Activated B cell treated with CpG ODN at 0.5 μM for 24 hours (primary cell): ENCODE data around the gene ZSWIM4. TPM values are rescaled to one million over a fixed set of nuclear protein-coding genes. Genes with fewer than 3 reads are reported as not detected.
"Not testable (repeated sequence)": the region's sequence is repeated elsewhere in the genome, so short reads cannot be mapped to it uniquely, and the experiment has no call there.

Source experiments
- ATAC-seq: fragments of 200-7000 bp; cut with Tn5 transposase; one replicate; pipeline ENCODE4 v1.10.0; 2021; ENCODE audit warnings: low read depth, mild to moderate bottlenecking, moderate library complexity
- CTCF ChIA-PET: fragments of 350-600 bp; sonication (Branson Sonifier 250); formaldehyde crosslinking; loops from one replicate; lab custom pipeline; 2021; ENCODE audit warnings: antibody characterized with exemption; lab: Charles Lee
- POLR2A ChIA-PET: fragments of 350-600 bp; sonication (Branson Sonifier 250); formaldehyde crosslinking; loops from one replicate; lab custom pipeline; 2021; ENCODE audit warnings: antibody characterized with exemption; lab: Charles Lee
- DNase-seq: peaks from one replicate; pipeline ENCODE4 v3.0.0; 2022
- H3K27ac Mint-ChIP-seq: one replicate; pipeline ENCODE4 v1.8.0; 2020; ENCODE audit warnings: mixed read lengths
- H3K27me3 Mint-ChIP-seq: one replicate; pipeline ENCODE4 v1.8.0; 2021; ENCODE audit warnings: mixed read lengths
- H3K36me3 Mint-ChIP-seq: one replicate; pipeline ENCODE4 v1.8.0; 2021; ENCODE audit warnings: low read depth, mixed read lengths
- H3K4me1 Mint-ChIP-seq: one replicate; pipeline ENCODE4 v1.8.0; 2021; ENCODE audit warnings: mixed read lengths
- H3K4me3 Mint-ChIP-seq: one replicate; pipeline ENCODE4 v1.8.0; 2020; ENCODE audit warnings: mild to moderate bottlenecking, mixed read lengths
- H3K9me3 Mint-ChIP-seq: one replicate; pipeline ENCODE4 v1.8.0; 2020; ENCODE audit warnings: mixed read lengths
- intact Hi-C: fragments of 100-400 bp; cut with micrococcal nuclease; formaldehyde crosslinking; loops from one replicate; pipeline ENCODE4 v1.15.1; 2024
- total RNA-seq: library from RNA; stranded (reverse); gene quantifications from 2 replicates; pipeline ENCODE4 v1.2.3, GENCODE V29; 2022
- TF ChIP-seq, protein P1 (sequence below): fragments of 200-600 bp; IDR thresholded peaks from one replicate; pipeline ENCODE4 v1.8.0; 2022; ENCODE audit warnings: antibody characterized with exemption, mild to moderate bottlenecking

ZSWIM4 gene
- total RNA-seq, result 8.5 and 11.2 TPM in 2 replicates

DNA sequence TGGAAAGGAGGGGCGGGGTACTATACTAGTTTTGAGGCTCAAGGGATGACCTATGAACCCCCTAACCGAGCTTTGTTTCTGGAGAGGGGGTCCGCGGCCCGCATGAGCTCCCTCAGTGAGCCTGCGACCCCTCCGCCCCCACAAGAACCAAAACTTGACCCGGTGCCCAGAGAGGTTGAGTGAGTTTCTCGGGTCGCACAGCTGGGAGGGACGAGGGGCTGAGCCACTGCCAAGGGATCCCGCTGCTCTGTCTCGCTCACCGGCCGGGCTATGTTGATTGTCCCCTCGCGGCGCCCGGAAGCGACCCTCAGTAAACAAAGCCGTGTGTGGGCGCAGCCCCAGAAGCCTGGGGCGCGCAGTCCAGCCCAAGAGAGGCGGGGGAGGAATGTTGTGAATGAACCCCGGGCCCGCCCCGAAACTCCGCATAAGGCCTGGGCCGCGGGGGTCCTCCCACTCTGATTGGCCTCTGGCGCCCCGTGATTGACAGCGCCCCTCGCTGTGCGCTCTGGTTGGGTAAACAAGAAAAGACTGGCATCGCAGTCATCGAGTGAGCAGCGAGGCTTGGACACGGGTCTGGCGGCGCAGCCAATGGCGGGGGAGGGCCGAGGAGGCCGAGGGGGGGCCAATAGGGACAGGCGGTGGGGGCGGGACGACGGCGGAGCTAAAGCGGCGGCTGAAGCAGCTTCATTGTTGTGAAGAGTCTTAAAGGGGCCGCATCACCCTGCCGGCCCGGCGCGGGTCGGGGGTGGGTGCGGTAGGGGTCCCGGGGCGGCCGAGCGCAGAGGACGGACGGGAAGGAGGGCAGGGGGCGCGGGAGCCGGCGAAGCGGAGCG is at the start of gene ZSWIM4:
Gene ZSWIM4, plus strand, starts transcription at position 687 of the 833 bp plus-strand sequence. CDS start 206 bp downstream, outside the sequence.
- DNase-seq (peak; percentile 86), ATAC-seq (peak; percentile 95)
- Mint-ChIP-seq H3K9me3 (no peaks in the 10 kb centered on the region), H3K4me1 (peaks cover 32% of the 10 kb centered on the region), H3K36me3 (no peaks in the 10 kb centered on the region), H3K4me3 (peak within 1 kb of the TSS; percentile 98), H3K27ac (peak within 1 kb of the TSS; percentile 91), H3K27me3 (no peaks in the 10 kb centered on the region)
- CTCF ChIA-PET, result interaction anchor here (1.1 to 1.7 kb wide), 2 partner anchors 47 to 67 kb away, joined by 4 to 11 read pairs; no protein-coding TSS in a partner anchor
- intact Hi-C loops, result loop anchor here (1.0 to 10.0 kb wide), 7 partner anchors 21 to 342 kb away; partner anchors contain the start of genes ASF1B, C19orf53, MRI1 and PRKACA
- TF ChIP-seq, protein P1, sequence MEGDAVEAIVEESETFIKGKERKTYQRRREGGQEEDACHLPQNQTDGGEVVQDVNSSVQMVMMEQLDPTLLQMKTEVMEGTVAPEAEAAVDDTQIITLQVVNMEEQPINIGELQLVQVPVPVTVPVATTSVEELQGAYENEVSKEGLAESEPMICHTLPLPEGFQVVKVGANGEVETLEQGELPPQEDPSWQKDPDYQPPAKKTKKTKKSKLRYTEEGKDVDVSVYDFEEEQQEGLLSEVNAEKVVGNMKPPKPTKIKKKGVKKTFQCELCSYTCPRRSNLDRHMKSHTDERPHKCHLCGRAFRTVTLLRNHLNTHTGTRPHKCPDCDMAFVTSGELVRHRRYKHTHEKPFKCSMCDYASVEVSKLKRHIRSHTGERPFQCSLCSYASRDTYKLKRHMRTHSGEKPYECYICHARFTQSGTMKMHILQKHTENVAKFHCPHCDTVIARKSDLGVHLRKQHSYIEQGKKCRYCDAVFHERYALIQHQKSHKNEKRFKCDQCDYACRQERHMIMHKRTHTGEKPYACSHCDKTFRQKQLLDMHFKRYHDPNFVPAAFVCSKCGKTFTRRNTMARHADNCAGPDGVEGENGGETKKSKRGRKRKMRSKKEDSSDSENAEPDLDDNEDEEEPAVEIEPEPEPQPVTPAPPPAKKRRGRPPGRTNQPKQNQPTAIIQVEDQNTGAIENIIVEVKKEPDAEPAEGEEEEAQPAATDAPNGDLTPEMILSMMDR, result no peak
- POLR2A ChIA-PET, result interaction anchor here (0.6 to 2.5 kb wide), 23 partner anchors 9 to 1239 kb away, joined by 3 to 29 read pairs (median 4); partner anchors contain the start of genes C19orf53, DNAJB1 and IL27RA

DNA sequence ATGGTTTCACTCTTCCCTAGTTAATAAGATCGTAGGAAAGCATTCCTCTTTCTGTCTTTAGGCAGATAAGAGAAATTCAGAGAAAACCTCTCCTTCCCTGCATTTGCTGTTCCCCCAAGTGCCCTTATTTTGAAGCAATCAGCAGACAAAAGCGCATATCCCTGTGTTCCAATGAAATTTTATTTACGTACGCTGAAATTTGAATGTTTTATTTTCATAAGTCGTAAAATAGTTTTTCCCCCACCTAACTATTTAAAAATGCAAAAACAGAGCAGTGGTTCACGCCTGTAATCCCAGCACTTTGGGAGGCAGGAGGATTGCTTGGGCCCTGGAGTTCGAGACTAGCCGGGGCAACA is 48.2 kb upstream of the ZSWIM4 start:
- H3K4me3 Mint-ChIP-seq, result peak overlapping the region; percentile 87
- H3K27ac Mint-ChIP-seq, result peak overlapping the region; percentile 65
- DNase-seq, result no peak
- ChIA-PET POLR2A (interaction anchor here (0.6 to 2.8 kb wide), 17 partner anchors 9 to 681 kb away, joined by 3 to 34 read pairs (median 9); partner anchors contain the start of genes ASF1B, C19orf53, MRI1 and ZSWIM4), CTCF (interaction anchor here (0.6 to 1.3 kb wide), 3 partner anchors 16 to 782 kb away, joined by 3 to 5 read pairs (median 5); no protein-coding TSS in a partner anchor)
- H3K36me3 Mint-ChIP-seq, result peaks cover 10% of the 10 kb centered on the region
- peaks cover 27% of the 10 kb centered on the region for H3K4me1 Mint-ChIP-seq
- TF ChIP-seq, protein P1, result no peak
- H3K9me3 Mint-ChIP-seq, result no peaks in the 10 kb centered on the region
- no peaks in the 10 kb centered on the region for H3K27me3 Mint-ChIP-seq
- ATAC-seq, result no peak
- intact Hi-C loops, result loop anchor here (1.0 to 5.0 kb wide), 3 partner anchors 16 to 345 kb away; partner anchors contain the start of genes C19orf53 and SAMD1

- ChIA-PET POLR2A (interaction anchor here (0.9 to 2.8 kb wide), 20 partner anchors 9 to 389 kb away, joined by 3 to 34 read pairs (median 6); partner anchors contain the start of genes ASF1B, C19orf53, MRI1 and ZSWIM4), CTCF (interaction anchor here (1.0 to 1.8 kb wide), 5 partner anchors 17 to 542 kb away, joined by 3 to 6 read pairs (median 5); no protein-coding TSS in a partner anchor)
- TF ChIP-seq, protein P1, result no peak
- Mint-ChIP-seq H3K36me3 (peaks cover 17% of the 10 kb centered on the region), H3K27ac (peak overlapping the region; percentile 85), H3K27me3 (no peaks in the 10 kb centered on the region), H3K9me3 (no peaks in the 10 kb centered on the region), H3K4me3 (peak overlapping the region; percentile 87), H3K4me1 (peaks cover 27% of the 10 kb centered on the region)
- intact Hi-C loops, result loop anchor here (5.0 kb wide), 1 partner anchor 344 kb away; the partner anchor contains the start of gene SAMD1
- no peak for ATAC-seq
- no peak for DNase-seq
These were observed 46.9 kb upstream of the ZSWIM4 start for GRCh38 chr19:13748169-13748828.

GRCh38 chr19:13751436-13751835 is 43.8 kb upstream of the ZSWIM4 start:
- Mint-ChIP-seq H3K27ac (no peak overlapping the region), H3K36me3 (peaks cover 36% of the 10 kb centered on the region), H3K4me3 (no peak overlapping the region), H3K9me3 (no peaks in the 10 kb centered on the region), H3K4me1 (peaks cover 27% of the 10 kb centered on the region), H3K27me3 (no peaks in the 10 kb centered on the region)
- TF ChIP-seq, protein P1, result no peak
- DNase-seq (no peak), ATAC-seq (no peak)
- intact Hi-C loops, result no loop called here
- ChIA-PET POLR2A (interaction anchor here (0.7 kb wide), 1 partner anchor 23 kb away, joined by 6 read pairs; no protein-coding TSS in a partner anchor), CTCF (interaction anchor here (0.8 kb wide), 1 partner anchor 11 kb away, joined by 3 read pairs; no protein-coding TSS in a partner anchor)

DNA sequence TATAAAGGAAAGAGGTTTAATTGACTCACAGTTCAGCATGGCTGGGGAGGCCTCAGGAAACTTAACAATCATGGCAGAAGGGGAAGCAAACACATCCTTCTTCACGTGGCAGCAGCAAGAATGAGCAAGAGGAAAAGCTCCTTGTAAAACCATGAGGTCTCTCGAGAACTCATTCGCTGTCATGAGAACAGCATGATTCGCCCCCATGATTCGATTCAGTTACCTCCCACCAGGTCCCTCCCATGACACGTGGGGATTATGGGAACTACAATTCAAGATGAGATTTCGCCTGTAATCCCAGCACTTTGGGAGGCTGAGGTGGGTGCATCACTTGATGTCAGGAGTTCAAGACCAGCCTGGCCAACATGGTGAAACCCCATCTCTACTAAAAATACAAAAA is 41.6 kb upstream of the ZSWIM4 start:
- H3K27me3 Mint-ChIP-seq, intact Hi-C loops, H3K27ac Mint-ChIP-seq, CTCF ChIA-PET, ATAC-seq, H3K4me3 Mint-ChIP-seq, H3K9me3 Mint-ChIP-seq, DNase-seq: not testable (repeated sequence)
- POLR2A ChIA-PET, result interaction anchor here (1.1 kb wide), 1 partner anchor 22 kb away, joined by 3 read pairs; no protein-coding TSS in a partner anchor
- H3K4me1 Mint-ChIP-seq, result peaks cover 14% of the 10 kb centered on the region
- H3K36me3 Mint-ChIP-seq, result peaks cover 57% of the 10 kb centered on the region
